GM23338 (cell line): ENCODE results near the gene ACSL6. TPM values are rescaled to one million over a fixed set of nuclear protein-coding genes. Genes with fewer than 3 reads are reported as not detected.

ENCODE experiments used
- ATAC-seq: fragments of 200-7000 bp; cut with Tn5 transposase; 3 replicates; pipeline ENCODE4 v1.9.1; 2020
- DNase-seq: peaks from one replicate; pipeline ENCODE4 v3.0.0-alpha.2; 2015; ENCODE audit warnings: low spot score
- H2AFZ ChIP-seq: fragments of 200-600 bp; sonication (generic); 2 replicates; pipeline ENCODE4 v1.8.0; 2016; ENCODE audit warnings: antibody characterized with exemption, mild to moderate bottlenecking, moderate library complexity
- H3F3A ChIP-seq: fragments of 200-600 bp; sonication (generic); replicated peaks from 2 replicates; pipeline ENCODE4 v1.8.0; 2017; ENCODE audit warnings: antibody characterized with exemption, mixed run types, low read depth
- H3K27ac ChIP-seq: fragments of 200-600 bp; sonication (generic); 2 replicates; pipeline ENCODE4 v1.6.1; 2016; ENCODE audit warnings: low read depth
- H3K27me3 ChIP-seq: fragments of 200-600 bp; sonication (generic); 2 replicates; pipeline ENCODE4 v1.8.0; 2016; ENCODE audit warnings: mild to moderate bottlenecking, mixed run types, moderate library complexity; ENCODE audit not compliant: insufficient read depth
- H3K36me3 ChIP-seq: fragments of 200-600 bp; sonication (generic); 2 replicates; pipeline ENCODE4 v1.8.0; 2016; ENCODE audit warnings: mild to moderate bottlenecking; ENCODE audit not compliant: insufficient read depth
- H3K4me1 ChIP-seq: fragments of 200-600 bp; sonication (generic); 2 replicates; pipeline ENCODE4 v1.8.0; 2016; ENCODE audit warnings: mild to moderate bottlenecking, moderate library complexity; ENCODE audit not compliant: insufficient read depth
- H3K4me2 ChIP-seq: fragments of 200-600 bp; sonication (generic); 2 replicates; pipeline ENCODE4 v1.7.1; 2017; ENCODE audit warnings: mixed run types
- H3K4me3 ChIP-seq: fragments of 200-600 bp; sonication (generic); 2 replicates; pipeline ENCODE4 v1.6.1; 2016; ENCODE audit warnings: mixed run types
- H3K79me2 ChIP-seq: fragments of 200-600 bp; sonication (generic); replicated peaks from 2 replicates; pipeline ENCODE4 v1.8.0; 2017; ENCODE audit warnings: mild to moderate bottlenecking; ENCODE audit not compliant: insufficient read depth
- H3K9me2 ChIP-seq: fragments of 200-600 bp; sonication (generic); 2 replicates; pipeline ENCODE4 v1.8.0; 2017; ENCODE audit not compliant: insufficient read depth
- H4K20me1 ChIP-seq: fragments of 200-600 bp; sonication (generic); replicated peaks from 2 replicates; pipeline ENCODE4 v1.8.0; 2017; ENCODE audit warnings: mild to moderate bottlenecking; ENCODE audit not compliant: insufficient read depth
- H3K27ac Mint-ChIP-seq: 2 replicates; pipeline ENCODE4 v1.8.0; 2020; ENCODE audit warnings: inconsistent platforms, mild to moderate bottlenecking, moderate library complexity, mixed read lengths
- H3K27me3 Mint-ChIP-seq: 3 replicates; pipeline ENCODE4 v1.8.0; 2022; ENCODE audit warnings: low read depth, mild to moderate bottlenecking, moderate library complexity, mixed read lengths, inconsistent platforms; ENCODE audit not compliant: insufficient read depth, poor library complexity
- H3K36me3 Mint-ChIP-seq: 3 replicates; pipeline ENCODE4 v1.8.0; 2021; ENCODE audit warnings: low read depth, mild to moderate bottlenecking, inconsistent platforms, moderate library complexity, mixed read lengths
- H3K4me1 Mint-ChIP-seq: 3 replicates; pipeline ENCODE4 v1.8.0; 2020; ENCODE audit warnings: mild to moderate bottlenecking, inconsistent platforms, mixed read lengths
- H3K4me3 Mint-ChIP-seq: 3 replicates; pipeline ENCODE4 v1.8.0; 2021; ENCODE audit warnings: moderate library complexity, mild to moderate bottlenecking, inconsistent platforms, mixed read lengths
- H3K9me3 Mint-ChIP-seq: 3 replicates; pipeline ENCODE4 v1.8.0; 2020; ENCODE audit warnings: moderate library complexity, mild to moderate bottlenecking, inconsistent platforms, mixed read lengths
- CREB1 ChIP-seq: fragments of 250-450 bp; sonication (Bioruptor Pico); IDR thresholded peaks from 2 replicates; pipeline ENCODE4 v1.5.0; 2020; ENCODE audit warnings: low read depth, mild to moderate bottlenecking, moderate library complexity
- CTCF ChIP-seq, 2 experiments: fragments of 200-600 bp in 1 of 2; sonication (generic) in 1 of 2; conservative IDR thresholded peaks; 2 replicates each; pipeline versions ENCODE4 v1.5.1 to v1.6.1; 2016 to 2017; ENCODE audit warnings: antibody characterized with exemption in 2 of 2, low read depth in 2 of 2, mild to moderate bottlenecking in 2 of 2, moderate library complexity in 1 of 2
- EZH2phosphoT487 ChIP-seq: fragments of 200-600 bp; sonication (generic); IDR thresholded peaks from one replicate; pipeline ENCODE4 v1.8.1; 2018; ENCODE audit warnings: antibody characterized with exemption; ENCODE audit not compliant: unreplicated experiment
- POLR2AphosphoS5 ChIP-seq: IDR thresholded peaks from 2 replicates; pipeline ENCODE4 v1.6.1; 2016; ENCODE audit warnings: antibody characterized with exemption, low read depth
- ZNF114 ChIP-seq: fragments of 250-450 bp; sonication (Bioruptor Pico); IDR thresholded peaks from 2 replicates; pipeline ENCODE4 v1.5.0; 2020; ENCODE audit warnings: mild to moderate bottlenecking, moderate library complexity
- ZNF331 ChIP-seq: fragments of 250-450 bp; sonication (Bioruptor Pico); IDR thresholded peaks from 2 replicates; pipeline ENCODE4 v1.5.0; 2020; ENCODE audit warnings: low read depth, mild to moderate bottlenecking, moderate library complexity
- ZNF462 ChIP-seq: fragments of 250-450 bp; sonication (Bioruptor Pico); IDR thresholded peaks from 2 replicates; pipeline ENCODE4 v1.5.0; 2020; ENCODE audit warnings: mild to moderate bottlenecking, moderate library complexity
- polyA plus RNA-seq: library from polyadenylated mRNA; unstranded; fragments of >200 nt; fragmentation: Nextera tagmentation; extraction: Ambion mirVana; gene quantifications from 2 replicates; pipeline ENCODE4 v1.2.1, GENCODE V29; 2016
- total RNA-seq: library from RNA; depleted of rRNA; stranded (reverse); fragments of >200 nt; shearing (Covaris generic); gene quantifications from 2 replicates; pipeline ENCODE4 v1.2.3, GENCODE V29; 2014
- TF ChIP-seq, protein P1 (sequence below): IDR thresholded peaks from one replicate; pipeline ENCODE4 v1.6.1; 2018; ENCODE audit warnings: antibody characterized with exemption; ENCODE audit not compliant: unreplicated experiment

The ACSL6 gene
- total and polyA plus RNA-seq, 2 experiments from 2014 or later: 0.76 to 3.6 TPM

DNA sequence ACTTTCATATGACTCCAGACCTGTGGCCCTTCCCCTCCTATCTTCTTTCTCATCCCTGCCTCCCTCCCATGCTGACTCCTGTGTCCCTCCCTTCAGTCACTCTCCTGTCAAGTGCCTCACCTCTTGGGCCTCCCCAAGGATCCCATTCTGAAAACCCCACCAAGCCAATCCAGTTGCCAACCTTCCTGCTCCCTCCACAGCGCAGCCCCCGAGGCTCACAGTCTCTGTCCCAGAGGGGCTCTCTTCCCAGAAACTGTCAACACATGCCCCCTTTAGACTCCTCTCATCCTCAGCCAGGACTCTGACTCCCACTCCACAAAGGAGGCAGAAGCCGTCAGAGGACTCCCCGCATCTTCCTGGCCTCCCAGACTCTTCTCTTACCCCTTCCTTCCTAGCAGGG is 30.8 kb downstream of the ACSL6 start:
- Mint-ChIP-seq H3K4me1 (peaks cover 2% of the 10 kb centered on the region; the same call in 2 of the 3 replicates), H3K27me3 (peaks cover 4% of the 10 kb centered on the region), H3K36me3 (no peaks in the 10 kb centered on the region), H3K4me3 (no peak overlapping the region), H3K27ac (no peak overlapping the region), H3K9me3 (no peaks in the 10 kb centered on the region)
- TF ChIP-seq ZNF331 (CRISPR knock-in tag) (no peak), POLR2AphosphoS5 (no peak), CTCF (conservative IDR thresholded peaks at IDR 0.05; ENCODE audit: low read depth in 2 of 2) (no peak), CREB1 (CRISPR knock-in tag) (no peak), EZH2phosphoT487 (no peak), ZNF114 (CRISPR knock-in tag) (no peak), ZNF462 (CRISPR knock-in tag) (no peak)
- TF ChIP-seq, protein P1, sequence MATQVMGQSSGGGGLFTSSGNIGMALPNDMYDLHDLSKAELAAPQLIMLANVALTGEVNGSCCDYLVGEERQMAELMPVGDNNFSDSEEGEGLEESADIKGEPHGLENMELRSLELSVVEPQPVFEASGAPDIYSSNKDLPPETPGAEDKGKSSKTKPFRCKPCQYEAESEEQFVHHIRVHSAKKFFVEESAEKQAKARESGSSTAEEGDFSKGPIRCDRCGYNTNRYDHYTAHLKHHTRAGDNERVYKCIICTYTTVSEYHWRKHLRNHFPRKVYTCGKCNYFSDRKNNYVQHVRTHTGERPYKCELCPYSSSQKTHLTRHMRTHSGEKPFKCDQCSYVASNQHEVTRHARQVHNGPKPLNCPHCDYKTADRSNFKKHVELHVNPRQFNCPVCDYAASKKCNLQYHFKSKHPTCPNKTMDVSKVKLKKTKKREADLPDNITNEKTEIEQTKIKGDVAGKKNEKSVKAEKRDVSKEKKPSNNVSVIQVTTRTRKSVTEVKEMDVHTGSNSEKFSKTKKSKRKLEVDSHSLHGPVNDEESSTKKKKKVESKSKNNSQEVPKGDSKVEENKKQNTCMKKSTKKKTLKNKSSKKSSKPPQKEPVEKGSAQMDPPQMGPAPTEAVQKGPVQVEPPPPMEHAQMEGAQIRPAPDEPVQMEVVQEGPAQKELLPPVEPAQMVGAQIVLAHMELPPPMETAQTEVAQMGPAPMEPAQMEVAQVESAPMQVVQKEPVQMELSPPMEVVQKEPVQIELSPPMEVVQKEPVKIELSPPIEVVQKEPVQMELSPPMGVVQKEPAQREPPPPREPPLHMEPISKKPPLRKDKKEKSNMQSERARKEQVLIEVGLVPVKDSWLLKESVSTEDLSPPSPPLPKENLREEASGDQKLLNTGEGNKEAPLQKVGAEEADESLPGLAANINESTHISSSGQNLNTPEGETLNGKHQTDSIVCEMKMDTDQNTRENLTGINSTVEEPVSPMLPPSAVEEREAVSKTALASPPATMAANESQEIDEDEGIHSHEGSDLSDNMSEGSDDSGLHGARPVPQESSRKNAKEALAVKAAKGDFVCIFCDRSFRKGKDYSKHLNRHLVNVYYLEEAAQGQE: no peak
- H4K20me1 ChIP-seq: no peaks in the 10 kb centered on the region
- no peaks in the 10 kb centered on the region for H3K79me2 ChIP-seq
- H2AFZ ChIP-seq: no peak overlapping the region
- H3K36me3 ChIP-seq: no peaks in the 10 kb centered on the region
- H3K4me2 ChIP-seq: no peak overlapping the region
- ATAC-seq (no peak), DNase-seq (no peak)
- H3F3A ChIP-seq: no peaks in the 10 kb centered on the region
- no peak overlapping the region for H3K27ac ChIP-seq
- H3K27me3 ChIP-seq: no peaks in the 10 kb centered on the region
- H3K4me1 ChIP-seq: 0 out of 2 replicates have a peak, but pooled peaks cover under 1% of the 10 kb centered on the region
- no peaks in the 10 kb centered on the region for H3K9me2 ChIP-seq
- H3K4me3 ChIP-seq: no peak overlapping the region
